ENCODE results near the gene ANGPTL8. TPM values are rescaled to one million over a fixed set of nuclear protein-coding genes. Genes with fewer than 3 reads are reported as not detected.

Gene ANGPTL8
- total RNA-seq, 1 experiment from 2014 or later, result not detected

- DNase-seq (ENCODE audit: low spot score), result no peak
- no peaks in the 10 kb centered on the region for H3K36me3 ChIP-seq (ENCODE audit: insufficient read depth, low read length, poor library complexity, severe bottlenecking)
- TF ChIP-seq CTCF (conservative IDR thresholded peaks at IDR 0.05; ENCODE audit: low read depth, low read length), result no peak
- no peak for TF ChIP-seq EZH2 (IDR thresholded peaks at IDR 0.05; ENCODE audit: borderline replicate concordance, low read depth, low read length, poor library complexity, severe bottlenecking)
- H3K27ac ChIP-seq (ENCODE audit: low read depth, low read length, poor library complexity, severe bottlenecking), result no peak overlapping the region
- BruUV-seq (replicated peaks), result no TSS peak
- POLR2A ChIA-PET (ENCODE audit: low non-redundant PET), result interaction anchor here (0.6 kb wide), 1 partner anchor 58 kb away, joined by 3 read pairs; no protein-coding TSS in a partner anchor
- H3K9me3 ChIP-seq (ENCODE audit: low read depth, low read length, poor library complexity, severe bottlenecking), result no peaks in the 10 kb centered on the region
- CTCF ChIA-PET, result no interaction called here
- H3K4me1 ChIP-seq (ENCODE audit: insufficient read depth, low read length, poor library complexity, severe bottlenecking), result no peaks in the 10 kb centered on the region
- no peak overlapping the region for H3K4me3 ChIP-seq (ENCODE audit: low read depth, low read length, poor library complexity, severe bottlenecking)
- H3K27me3 ChIP-seq (replicated peaks; ENCODE audit: insufficient read depth, low read depth, low read length, poor library complexity), result no peaks in the 10 kb centered on the region
- intact Hi-C loops (cut with micrococcal nuclease; ENCODE audit: unreplicated experiment), result no loop called here
Observed at GRCh38 chr19:11214387-11214786, 25.0 kb upstream of the ANGPTL8 start.

GRCh38 chr19:11221082-11221598 lies 18.3 kb upstream of the ANGPTL8 start:
- ChIA-PET CTCF (no interaction called here), POLR2A (ENCODE audit: low non-redundant PET) (no interaction called here)
- Histone ChIP-seq H3K4me1 (ENCODE audit: insufficient read depth, low read length, poor library complexity, severe bottlenecking) (no peaks in the 10 kb centered on the region), H3K27ac (ENCODE audit: low read depth, low read length, poor library complexity, severe bottlenecking) (no peak overlapping the region), H3K36me3 (ENCODE audit: insufficient read depth, low read length, poor library complexity, severe bottlenecking) (peaks cover 14% of the 10 kb centered on the region), H3K27me3 (replicated peaks; ENCODE audit: insufficient read depth, low read depth, low read length, poor library complexity) (no peaks in the 10 kb centered on the region), H3K9me3 (ENCODE audit: low read depth, low read length, poor library complexity, severe bottlenecking) (peaks cover 4% of the 10 kb centered on the region), H3K4me3 (ENCODE audit: low read depth, low read length, poor library complexity, severe bottlenecking) (no peak overlapping the region)
- intact Hi-C loops (cut with micrococcal nuclease; ENCODE audit: unreplicated experiment), result no loop called here
- no peak for DNase-seq (ENCODE audit: low spot score)
- no TSS peak for BruUV-seq (replicated peaks)
- no peak for TF ChIP-seq EZH2 (IDR thresholded peaks at IDR 0.05; ENCODE audit: borderline replicate concordance, low read depth, low read length, poor library complexity, severe bottlenecking)
- no peak for TF ChIP-seq CTCF (conservative IDR thresholded peaks at IDR 0.05; ENCODE audit: low read depth, low read length)

GRCh38 chr19:11223200-11223599 lies 16.2 kb upstream of the ANGPTL8 start:
- TF ChIP-seq CTCF (conservative IDR thresholded peaks at IDR 0.05; ENCODE audit: low read depth, low read length) (no peak), EZH2 (IDR thresholded peaks at IDR 0.05; ENCODE audit: borderline replicate concordance, low read depth, low read length, poor library complexity, severe bottlenecking) (no peak)
- DNase-seq (ENCODE audit: low spot score), result no peak

More at GRCh38 chr19:11223200-11223599, 16.2 kb upstream of the ANGPTL8 start:
- Histone ChIP-seq H3K36me3 (ENCODE audit: insufficient read depth, low read length, poor library complexity, severe bottlenecking) (peaks cover 14% of the 10 kb centered on the region), H3K4me3 (ENCODE audit: low read depth, low read length, poor library complexity, severe bottlenecking) (no peak overlapping the region), H3K27ac (ENCODE audit: low read depth, low read length, poor library complexity, severe bottlenecking) (no peak overlapping the region), H3K4me1 (ENCODE audit: insufficient read depth, low read length, poor library complexity, severe bottlenecking) (no peaks in the 10 kb centered on the region), H3K9me3 (ENCODE audit: low read depth, low read length, poor library complexity, severe bottlenecking) (peaks cover 4% of the 10 kb centered on the region), H3K27me3 (replicated peaks; ENCODE audit: insufficient read depth, low read depth, low read length, poor library complexity) (no peaks in the 10 kb centered on the region)
- BruUV-seq (replicated peaks), result no TSS peak
- intact Hi-C loops (cut with micrococcal nuclease; ENCODE audit: unreplicated experiment), result no loop called here
- CTCF ChIA-PET, result no interaction called here
- POLR2A ChIA-PET (ENCODE audit: low non-redundant PET), result no interaction called here

All from A673 (cell line).